H1 (cell line): ENCODE data around the gene CACNA2D1. TPM values are rescaled to one million over a fixed set of nuclear protein-coding genes. Genes with fewer than 3 reads are reported as not detected.

ENCODE experiments used
- CTCF ChIA-PET: fragments of 300-600 bp; sonication (Branson Sonifier 250); formaldehyde crosslinking; loops from one replicate; lab custom pipeline; 2021; ENCODE audit not compliant: partially characterized antibody; lab: Charles Lee
- POLR2A ChIA-PET: fragments of 300-600 bp; sonication (Branson Sonifier 250); formaldehyde crosslinking; loops from one replicate; lab custom pipeline; 2021; ENCODE audit warnings: inconsistent platforms; ENCODE audit not compliant: partially characterized antibody; lab: Charles Lee
- DNase-seq, 2 experiments: peaks; one replicate each; pipeline versions ENCODE4 v3.0.0 to v3.0.0-alpha.2; 2010 to 2022; ENCODE audit warnings: low spot score in 2 of 2, low read depth in 1 of 2, mixed read lengths in 1 of 2
- FAIRE-seq: peaks from 2 replicates; lab custom pipeline; 2011; peaks lifted over from hg19 to GRCh38; lab: Jason Lieb, UNC
- H2AFZ ChIP-seq: 2 replicates; pipeline ENCODE4 v1.8.1; 2012; ENCODE audit warnings: low read length, inconsistent platforms
- H2AK5ac ChIP-seq: 2 replicates; pipeline ENCODE4 v1.6.1; 2013; ENCODE audit warnings: low read depth, low read length
- H2BK120ac ChIP-seq: replicated peaks from 2 replicates; pipeline ENCODE3; 2013; ENCODE audit warnings: low read depth, low read length, inconsistent platforms
- H2BK12ac ChIP-seq: 2 replicates; pipeline ENCODE4 v1.6.1; 2013; ENCODE audit warnings: low read depth, low read length
- H2BK15ac ChIP-seq: 2 replicates; pipeline ENCODE4 v1.6.1; 2013; ENCODE audit warnings: low read length
- H2BK20ac ChIP-seq: 2 replicates; pipeline ENCODE4 v1.6.1; 2013; ENCODE audit warnings: low read length
- H2BK5ac ChIP-seq: 2 replicates; pipeline ENCODE4 v1.6.1; 2013; ENCODE audit warnings: low read depth, low read length
- H3K14ac ChIP-seq: 2 replicates; pipeline ENCODE4 v1.6.1; 2013; ENCODE audit warnings: inconsistent platforms; ENCODE audit not compliant: insufficient read length
- H3K18ac ChIP-seq: 2 replicates; pipeline ENCODE4 v1.6.1; 2013; ENCODE audit warnings: low read length; ENCODE audit errors: extremely low read depth
- H3K23ac ChIP-seq: 2 replicates; pipeline ENCODE4 v1.6.1; 2013; ENCODE audit warnings: inconsistent platforms; ENCODE audit not compliant: insufficient read length
- H3K23me2 ChIP-seq: 2 replicates; pipeline ENCODE4 v1.6.1; 2013; ENCODE audit warnings: low read depth, low read length
- H3K27ac ChIP-seq: 2 replicates; pipeline ENCODE4 v1.6.1; 2011; ENCODE audit warnings: low read depth, low read length, inconsistent platforms
- H3K27me3 ChIP-seq, 4 experiments: replicated peaks in 1 of 4; 1 replicate in 1 of 4; 2 replicates in 3 of 4; pipeline versions ENCODE4 v1.6.1 to v1.8.1; 2011 to 2013; ENCODE audit warnings: low read length in 3 of 4, mild to moderate bottlenecking in 3 of 4, inconsistent platforms in 2 of 4, mixed read lengths in 2 of 4, moderate library complexity in 1 of 4; ENCODE audit not compliant: control insufficient read depth in 3 of 4, insufficient read depth in 3 of 4; ENCODE audit errors: extremely low read depth in 1 of 4
- H3K36me3 ChIP-seq, 4 experiments: 2 replicates each; pipeline versions ENCODE4 v1.6.1 to v1.8.1; 2011 to 2013; ENCODE audit warnings: mild to moderate bottlenecking in 4 of 4, low read length in 3 of 4, moderate library complexity in 2 of 4, control low read depth in 1 of 4, inconsistent platforms in 1 of 4; ENCODE audit not compliant: insufficient read depth in 4 of 4, control insufficient read depth in 2 of 4
- H3K4ac ChIP-seq: replicated peaks from 2 replicates; pipeline ENCODE3; 2013; ENCODE audit warnings: low read length, low read depth, mixed read lengths, inconsistent platforms; ENCODE audit not compliant: insufficient read length
- H3K4me1 ChIP-seq, 4 experiments: replicated peaks in 1 of 4; 1 replicate in 1 of 4; 2 replicates in 3 of 4; pipeline versions ENCODE4 v1.6.1 to v1.8.1; 2011 to 2013; ENCODE audit warnings: low read length in 3 of 4, inconsistent platforms in 2 of 4, mixed read lengths in 1 of 4; ENCODE audit not compliant: insufficient read depth in 4 of 4, control insufficient read depth in 3 of 4
- H3K4me2 ChIP-seq, 2 experiments: 2 replicates each; pipeline versions ENCODE4 v1.6.1 to v1.8.1; 2011 to 2013; ENCODE audit warnings: low read depth in 2 of 2, low read length in 2 of 2, control low read depth in 1 of 2, inconsistent platforms in 1 of 2, mild to moderate bottlenecking in 1 of 2; ENCODE audit not compliant: insufficient read depth in 1 of 2
- H3K4me3 ChIP-seq, 4 experiments: fragments of 200-600, 300-600 bp in 1 of 4; sonication (generic), shearing (Covaris generic), sonication (Bioruptor Twin) in 1 of 4; 2 replicates each; pipeline versions ENCODE4 v1.5.1 to v1.8.1; 2011 to 2016; ENCODE audit warnings: low read length in 4 of 4, low read depth in 3 of 4, control low read depth in 2 of 4, inconsistent platforms in 2 of 4, mild to moderate bottlenecking in 2 of 4, mixed read lengths in 1 of 4, moderate library complexity in 1 of 4; ENCODE audit not compliant: insufficient read depth in 2 of 4; ENCODE audit errors: extremely low read depth in 1 of 4
- H3K56ac ChIP-seq: replicated peaks from 2 replicates; pipeline ENCODE3; 2013; ENCODE audit warnings: low read depth, mild to moderate bottlenecking, mixed read lengths, low read length, inconsistent platforms; ENCODE audit not compliant: insufficient read length
- H3K79me1 ChIP-seq: 2 replicates; pipeline ENCODE4 v1.6.1; 2013; ENCODE audit warnings: low read depth, low read length, control low read depth
- H3K79me2 ChIP-seq, 2 experiments: 2 replicates each; pipeline versions ENCODE4 v1.6.1 to v1.8.1; 2012 to 2013; ENCODE audit warnings: low read length in 2 of 2, mild to moderate bottlenecking in 2 of 2, inconsistent platforms in 1 of 2; ENCODE audit not compliant: insufficient read depth in 2 of 2, control insufficient read depth in 1 of 2
- H3K9ac ChIP-seq, 4 experiments: replicated peaks in 1 of 4; 1 replicate in 1 of 4; 2 replicates in 3 of 4; pipeline versions ENCODE4 v1.6.1 to v1.8.1; 2011 to 2013; ENCODE audit warnings: low read depth in 3 of 4, low read length in 3 of 4, control low read depth in 2 of 4, mild to moderate bottlenecking in 2 of 4, moderate library complexity in 2 of 4, inconsistent platforms in 1 of 4; ENCODE audit errors: extremely low read depth in 1 of 4
- H3K9me3 ChIP-seq, 2 experiments: 2 replicates each; pipeline versions ENCODE4 v1.6.1 to v1.8.1; 2012 to 2013; ENCODE audit warnings: mild to moderate bottlenecking in 2 of 2, moderate library complexity in 2 of 2, control low read depth in 1 of 2, inconsistent platforms in 1 of 2, low read depth in 1 of 2, low read length in 1 of 2, mixed read lengths in 1 of 2; ENCODE audit not compliant: insufficient read depth in 2 of 2
- H4K20me1 ChIP-seq, 2 experiments: replicated peaks in 1 of 2; 2 replicates each; pipeline versions ENCODE3 to v1.8.1; 2011 to 2013; ENCODE audit warnings: inconsistent platforms in 2 of 2, low read length in 2 of 2, mild to moderate bottlenecking in 1 of 2; ENCODE audit not compliant: insufficient read depth in 2 of 2, control insufficient read depth in 1 of 2
- H4K5ac ChIP-seq: 2 replicates; pipeline ENCODE4 v1.6.1; 2013; ENCODE audit warnings: low read length, low read depth, mixed read lengths, inconsistent platforms; ENCODE audit not compliant: insufficient read length
- H4K8ac ChIP-seq: 2 replicates; pipeline ENCODE4 v1.8.0; 2013; ENCODE audit warnings: mild to moderate bottlenecking, moderate library complexity, low read length, inconsistent platforms; ENCODE audit not compliant: insufficient read depth; ENCODE audit errors: extremely low read depth
- H4K91ac ChIP-seq: replicated peaks from 2 replicates; pipeline ENCODE3; 2013; ENCODE audit warnings: low read length, mixed read lengths, inconsistent platforms; ENCODE audit not compliant: insufficient read length
- EZH2 ChIP-seq: fragments of 200-600 bp; sonication (generic); IDR thresholded peaks from 2 replicates; pipeline ENCODE4 v1.7.1; 2012; ENCODE audit warnings: low read depth, mild to moderate bottlenecking, moderate library complexity, low read length, inconsistent platforms; ENCODE audit not compliant: severe bottlenecking
- GTF2F1 ChIP-seq: IDR thresholded peaks from 2 replicates; pipeline ENCODE4 v1.6.1; 2012; ENCODE audit warnings: low read depth, low read length, improper control_type of control experiment, borderline replicate concordance
- HDAC2 ChIP-seq, 2 experiments: fragments of 300-600 bp in 1 of 2; sonication (generic) in 1 of 2; IDR thresholded peaks; 2 replicates each; pipeline ENCODE4 v1.6.1; 2011 to 2012; ENCODE audit warnings: low read depth in 2 of 2, low read length in 2 of 2, mild to moderate bottlenecking in 2 of 2, moderate library complexity in 2 of 2, borderline replicate concordance in 1 of 2, inconsistent platforms in 1 of 2
- KDM4A ChIP-seq: IDR thresholded peaks from one replicate; pipeline ENCODE4 v1.7.1; 2012; ENCODE audit warnings: low read depth, mild to moderate bottlenecking, moderate library complexity, low read length, inconsistent platforms; ENCODE audit not compliant: severe bottlenecking
- POLR2A ChIP-seq, 2 experiments: IDR thresholded peaks; 1 replicate in 1 of 2; 2 replicates in 1 of 2; pipeline ENCODE4 v1.6.1; 2011; ENCODE audit warnings: low read depth in 2 of 2, low read length in 2 of 2, mild to moderate bottlenecking in 2 of 2; ENCODE audit errors: control extremely low read depth in 1 of 2
- RXRA ChIP-seq: IDR thresholded peaks from 2 replicates; pipeline ENCODE4 v1.6.1; 2011; ENCODE audit warnings: low read depth, mild to moderate bottlenecking, low read length, moderate library complexity; ENCODE audit not compliant: insufficient read depth
- SIRT6 ChIP-seq: IDR thresholded peaks from one replicate; pipeline ENCODE4 v1.7.1; 2012; ENCODE audit warnings: low read length, inconsistent platforms
- SIX5 ChIP-seq: IDR thresholded peaks from 2 replicates; pipeline ENCODE4 v1.6.1; 2011; ENCODE audit warnings: mild to moderate bottlenecking, low read depth, low read length
- WGBS, 2 experiments: shearing (Covaris generic) in 1 of 2; methylation state at CpG; one replicate each; pipeline versions ENCODE4 v1.1.6 to v1.1.7; 2013 to 2015; ENCODE audit warnings: low lambda C conversion rate in 2 of 2, mixed read lengths in 2 of 2, inconsistent platforms in 1 of 2, low coverage in 1 of 2, missing lambda C conversion rate in 1 of 2; ENCODE audit not compliant: insufficient replicate concordance in 2 of 2, insufficient coverage in 1 of 2, insufficient read length in 1 of 2; ENCODE audit errors: extremely low coverage in 1 of 2, missing lambda C conversion rate in 1 of 2; 5-methylcytosine and 5-hydroxymethylcytosine counted together
- polyA plus RNA-seq, 7 experiments: library from polyadenylated mRNA; depleted of rRNA in 3 of 7; stranded (reverse) in 5 of 7; unstranded in 2 of 7; fragments of >200 nt in 5 of 7; fragments of 200-250 nt in 2 of 7; gene quantifications; 1 replicate in 5 of 7; 2 replicates in 1 of 7; 4 replicates in 1 of 7; pipeline versions ENCODE4 v1.2.1 to v1.2.3, GENCODE V29; 2011 to 2013; ENCODE audit warnings: missing spikeins in 2 of 7, mixed read lengths in 2 of 7
- total RNA-seq: library from RNA; stranded (reverse); fragmentation: NEBNext Ultra II Directional; extraction: Animal tissue kit (Norgen Biotek cat#: 25700); gene quantifications from 2 replicates; pipeline ENCODE4 v1.2.1, GENCODE V29; 2021
- TF ChIP-seq, protein P1 (sequence below): IDR thresholded peaks from 2 replicates; pipeline ENCODE4 v1.6.1; 2012; ENCODE audit warnings: low read length, inconsistent platforms
- TF ChIP-seq, protein P2 (sequence below), 3 experiments: IDR thresholded peaks; 1 replicate in 2 of 3; 2 replicates in 1 of 3; pipeline versions ENCODE4 v1.5.1 to v1.6.1; 2011; ENCODE audit warnings: low read length in 3 of 3, mild to moderate bottlenecking in 3 of 3, inconsistent platforms in 2 of 3, low read depth in 1 of 3, moderate library complexity in 1 of 3; ENCODE audit not compliant: insufficient read depth in 1 of 3; ENCODE audit errors: control extremely low read depth in 1 of 3

The CACNA2D1 gene
- total and polyA plus RNA-seq, 2 of the 8 experiments (the other 6 are each of a cell fraction or from before 2014, with no cell fraction given), result 4.3 to 27.3 TPM

DNA sequence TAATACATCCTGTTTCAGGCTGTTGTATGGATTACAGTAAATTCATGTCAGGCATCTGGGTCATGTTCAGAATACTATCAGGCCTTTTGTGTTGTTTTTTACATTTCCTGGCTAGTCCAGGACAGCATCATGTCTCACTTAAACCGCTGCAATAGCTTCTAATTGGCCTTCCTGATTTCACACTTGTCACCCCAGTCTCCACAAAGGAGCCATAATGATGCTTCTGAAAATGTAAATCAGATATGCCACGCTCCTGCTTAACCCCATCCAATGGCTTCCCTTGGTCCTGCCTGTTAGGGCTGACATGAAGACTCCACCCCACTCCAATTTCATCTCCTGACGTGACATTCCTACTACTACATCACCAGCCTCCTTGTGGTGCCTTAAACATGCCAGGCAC, 220.0 kb downstream of the CACNA2D1 start:
- Histone ChIP-seq H3K9me3 (no peaks in the 10 kb centered on the region), H4K8ac (no peak overlapping the region), H3K14ac (no peak overlapping the region), H3K23ac (no peak overlapping the region), H2BK15ac (no peak overlapping the region), H3K27ac (no peak overlapping the region), H3K79me2 (no peaks in the 10 kb centered on the region), H2AK5ac (no peak overlapping the region), H3K4me2 (no peak overlapping the region), H2BK20ac (no peak overlapping the region), H3K79me1 (no peaks in the 10 kb centered on the region), H3K56ac (no peak overlapping the region), H4K20me1 (peaks cover 0 to 2% of the 10 kb centered on the region in 2 experiments), H2AFZ (no peak overlapping the region), H3K9ac (no peak overlapping the region), H3K27me3 (no peaks in the 10 kb centered on the region), H2BK120ac (no peak overlapping the region), H3K23me2 (no peaks in the 10 kb centered on the region), H4K91ac (no peak overlapping the region), H4K5ac (no peak overlapping the region), H3K18ac (no peak overlapping the region), H2BK5ac (no peak overlapping the region), H3K4ac (no peak overlapping the region), H3K4me3 (no peak overlapping the region), H2BK12ac (no peak overlapping the region), H3K4me1 (no peaks in the 10 kb centered on the region), H3K36me3 (no peaks in the 10 kb centered on the region)
- POLR2A ChIA-PET, result interaction anchor here (0.6 kb wide), 1 partner anchor 25 kb away, joined by 3 read pairs; no protein-coding TSS in a partner anchor
- CTCF ChIA-PET, result no interaction called here
- 62% methylated on average over 3 of the region's 3 CpGs; no CpG with 5 or more reads in 1 of the 2 experiments for WGBS, 2 experiments
- DNase-seq (no peak), FAIRE-seq (no peak)
- TF ChIP-seq, protein P1, sequence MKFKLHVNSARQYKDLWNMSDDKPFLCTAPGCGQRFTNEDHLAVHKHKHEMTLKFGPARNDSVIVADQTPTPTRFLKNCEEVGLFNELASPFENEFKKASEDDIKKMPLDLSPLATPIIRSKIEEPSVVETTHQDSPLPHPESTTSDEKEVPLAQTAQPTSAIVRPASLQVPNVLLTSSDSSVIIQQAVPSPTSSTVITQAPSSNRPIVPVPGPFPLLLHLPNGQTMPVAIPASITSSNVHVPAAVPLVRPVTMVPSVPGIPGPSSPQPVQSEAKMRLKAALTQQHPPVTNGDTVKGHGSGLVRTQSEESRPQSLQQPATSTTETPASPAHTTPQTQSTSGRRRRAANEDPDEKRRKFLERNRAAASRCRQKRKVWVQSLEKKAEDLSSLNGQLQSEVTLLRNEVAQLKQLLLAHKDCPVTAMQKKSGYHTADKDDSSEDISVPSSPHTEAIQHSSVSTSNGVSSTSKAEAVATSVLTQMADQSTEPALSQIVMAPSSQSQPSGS, result no peak
- TF ChIP-seq EZH2, result no peak
- TF ChIP-seq, protein P2, sequence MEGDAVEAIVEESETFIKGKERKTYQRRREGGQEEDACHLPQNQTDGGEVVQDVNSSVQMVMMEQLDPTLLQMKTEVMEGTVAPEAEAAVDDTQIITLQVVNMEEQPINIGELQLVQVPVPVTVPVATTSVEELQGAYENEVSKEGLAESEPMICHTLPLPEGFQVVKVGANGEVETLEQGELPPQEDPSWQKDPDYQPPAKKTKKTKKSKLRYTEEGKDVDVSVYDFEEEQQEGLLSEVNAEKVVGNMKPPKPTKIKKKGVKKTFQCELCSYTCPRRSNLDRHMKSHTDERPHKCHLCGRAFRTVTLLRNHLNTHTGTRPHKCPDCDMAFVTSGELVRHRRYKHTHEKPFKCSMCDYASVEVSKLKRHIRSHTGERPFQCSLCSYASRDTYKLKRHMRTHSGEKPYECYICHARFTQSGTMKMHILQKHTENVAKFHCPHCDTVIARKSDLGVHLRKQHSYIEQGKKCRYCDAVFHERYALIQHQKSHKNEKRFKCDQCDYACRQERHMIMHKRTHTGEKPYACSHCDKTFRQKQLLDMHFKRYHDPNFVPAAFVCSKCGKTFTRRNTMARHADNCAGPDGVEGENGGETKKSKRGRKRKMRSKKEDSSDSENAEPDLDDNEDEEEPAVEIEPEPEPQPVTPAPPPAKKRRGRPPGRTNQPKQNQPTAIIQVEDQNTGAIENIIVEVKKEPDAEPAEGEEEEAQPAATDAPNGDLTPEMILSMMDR (IDR thresholded peaks at IDR 0.05; ENCODE audit: control extremely low read depth in 1 of 3, insufficient read depth in 1 of 3, low read depth in 1 of 3, low read length in 3 of 3), result no peak
- TF ChIP-seq KDM4A, result no peak
- TF ChIP-seq HDAC2 (IDR thresholded peaks at IDR 0.05; ENCODE audit: borderline replicate concordance in 1 of 2, low read depth in 2 of 2, low read length in 2 of 2), result no peak
- no peak for TF ChIP-seq SIRT6
- no peak for TF ChIP-seq RXRA
- TF ChIP-seq SIX5, result no peak
- no peak for TF ChIP-seq GTF2F1
- no peak for TF ChIP-seq POLR2A (IDR thresholded peaks at IDR 0.05; ENCODE audit: control extremely low read depth in 1 of 2, low read depth in 2 of 2, low read length in 2 of 2)
